ENCODE measurements around the gene MBD3L5. TPM values are rescaled to one million over a fixed set of nuclear protein-coding genes. Genes with fewer than 3 reads are reported as not detected.

The MBD3L5 gene
- total and polyA plus RNA-seq, 2 donors (not counting 3 experiments of a cell fraction or from before 2014, with no cell fraction given), result not detected

GRCh38 chr19:7063764-7064418 is 33.5 kb downstream of the MBD3L5 start:
- no TSS peak for BruUV-seq (replicated peaks)
- dilution Hi-C loops (cut with MboI; ENCODE audit: extremely low pct_ligation_motif_present, low sequenced_read_pairs), result no loop called here
- Histone ChIP-seq H3K27me3 (ENCODE audit: control insufficient read depth in 2 of 2, insufficient read depth in 2 of 2, low read length in 2 of 2) (no peaks in the 10 kb centered on the region), H3K36me3 (ENCODE audit: control insufficient read depth in 2 of 2, extremely low read depth in 1 of 2, insufficient read depth in 2 of 2, low read length in 2 of 2) (no peaks in the 10 kb centered on the region), H3K9me1 (replicated peaks; ENCODE audit: control insufficient read depth, extremely low read depth, insufficient read depth, low read length) (no peaks in the 10 kb centered on the region), H4K20me1 (replicated peaks; ENCODE audit: control insufficient read depth, extremely low read depth, insufficient read depth, low read length) (no peaks in the 10 kb centered on the region), H3K79me2 (ENCODE audit: control insufficient read depth, insufficient read depth, low read length) (no peaks in the 10 kb centered on the region), H3K27ac (ENCODE audit: insufficient read depth, low read depth, low read length) (no peak overlapping the region), H3K4me2 (ENCODE audit: insufficient read depth, low read length) (no peak overlapping the region), H3K9me3 (replicated peaks; ENCODE audit: control insufficient read depth, insufficient read depth, low read length) (no peaks in the 10 kb centered on the region), H3K4me3 (replicated peaks in 1 of 3; ENCODE audit: insufficient read depth in 1 of 3, low read depth in 1 of 3, low read length in 3 of 3) (no peak overlapping the region), H3K9ac (replicated peaks; ENCODE audit: extremely low read depth, insufficient read depth, low read length) (no peak overlapping the region), H2AFZ (ENCODE audit: low read depth, low read length) (no peak overlapping the region), H3K4me1 (ENCODE audit: control insufficient read depth, extremely low read depth, insufficient read depth, low read length) (no peaks in the 10 kb centered on the region)
- CTCF ChIA-PET, result interaction anchor here (0.9 kb wide), 1 partner anchor 121 kb away, joined by 3 read pairs; no protein-coding TSS in a partner anchor
- POLR2A ChIA-PET, result no interaction called here
- no peak for DNase-seq (ENCODE audit: low read depth, low spot score)
- no peak for TF ChIP-seq JUN (IDR thresholded peaks at IDR 0.05; ENCODE audit: borderline replicate concordance, insufficient read depth, insufficient read length, low read depth)
- TF ChIP-seq POLR2A (IDR thresholded peaks at IDR 0.05; ENCODE audit: low read depth, low read length), result no peak
- TF ChIP-seq GATA2 (IDR thresholded peaks at IDR 0.05; ENCODE audit: insufficient read depth, insufficient read length, low read depth, low read length), result no peak
- TF ChIP-seq CTCF (IDR thresholded peaks at IDR 0.05; ENCODE audit: extremely low read depth in 1 of 2, insufficient read depth in 1 of 2, low read depth in 1 of 2, low read length in 2 of 2), result no peak
- no peak for TF ChIP-seq EZH2 (IDR thresholded peaks at IDR 0.05; ENCODE audit: borderline replicate concordance, low read depth, low read length, severe bottlenecking)
- no peak for TF ChIP-seq MYC (IDR thresholded peaks at IDR 0.05; ENCODE audit: low read depth, low read length)
- no peak for TF ChIP-seq FOS (IDR thresholded peaks at IDR 0.05; ENCODE audit: borderline replicate concordance, insufficient read depth, low read length)
- TF ChIP-seq MAX (IDR thresholded peaks at IDR 0.05; ENCODE audit: insufficient read depth, insufficient read length), result no peak
- no peak for FAIRE-seq
- intact Hi-C loops (cut with micrococcal nuclease), result no loop called here

Data from endothelial cell of umbilical vein (primary cell).